Stomach (tissue), 4 donors: Measurements from ENCODE around the gene COBL.

Experiments
- CTCF ChIP-seq, 7 experiments: fragments of 450-650 bp in 4 of 7; fragments of 200-600 bp in 3 of 7; sonication (generic) in 3 of 7; IDR thresholded peaks; one replicate each; pipeline ENCODE4 v1.5.1; 2016 to 2019; ENCODE audit warnings: antibody characterized with exemption in 7 of 7, control low read depth in 2 of 7, mild to moderate bottlenecking in 1 of 7
- POLR2A ChIP-seq, 4 donors: fragments of 450-650 bp; IDR thresholded peaks; one replicate each; pipeline ENCODE4 v1.6.1; 2016; ENCODE audit warnings: antibody characterized with exemption in 4 of 4, control low read depth in 2 of 4, mild to moderate bottlenecking in 1 of 4, moderate library complexity in 1 of 4
- POLR2AphosphoS5 ChIP-seq, 3 donors: sonication (generic); formaldehyde crosslinking; IDR thresholded peaks; one replicate each; pipeline ENCODE4 v1.6.1; 2016; ENCODE audit warnings: antibody characterized with exemption in 3 of 3

GRCh38 chr7:51013218-51013786, 303.3 kb downstream of the COBL start:
- no peak for TF ChIP-seq CTCF (IDR thresholded peaks at IDR 0.05)
- TF ChIP-seq POLR2AphosphoS5 (IDR thresholded peaks at IDR 0.05) = no peak
- no peak for TF ChIP-seq POLR2A (IDR thresholded peaks at IDR 0.05)
